GM13976 (cell line): ENCODE results near the gene ILK.

Experiments
- DNase-seq: peaks from one replicate; pipeline ENCODE4 v3.0.0; 2012; ENCODE audit warnings: low spot score
- in situ Hi-C: fragments of 300-500 bp; cut with MboI; formaldehyde crosslinking; loops from one replicate; pipeline ENCODE4 v1.12.0; 2022; ENCODE audit warnings: low sequenced_read_pairs, mixed read lengths, inconsistent platforms; ENCODE audit not compliant: unreplicated experiment
- TF ChIP-seq, protein P1 (sequence below): IDR thresholded peaks from 2 replicates; pipeline ENCODE4 v1.5.1; 2012; ENCODE audit warnings: borderline replicate concordance, mild to moderate bottlenecking; ENCODE audit not compliant: insufficient read depth; ENCODE audit errors: extremely low read depth, missing control alignments, control extremely low read depth

ILK gene

DNA sequence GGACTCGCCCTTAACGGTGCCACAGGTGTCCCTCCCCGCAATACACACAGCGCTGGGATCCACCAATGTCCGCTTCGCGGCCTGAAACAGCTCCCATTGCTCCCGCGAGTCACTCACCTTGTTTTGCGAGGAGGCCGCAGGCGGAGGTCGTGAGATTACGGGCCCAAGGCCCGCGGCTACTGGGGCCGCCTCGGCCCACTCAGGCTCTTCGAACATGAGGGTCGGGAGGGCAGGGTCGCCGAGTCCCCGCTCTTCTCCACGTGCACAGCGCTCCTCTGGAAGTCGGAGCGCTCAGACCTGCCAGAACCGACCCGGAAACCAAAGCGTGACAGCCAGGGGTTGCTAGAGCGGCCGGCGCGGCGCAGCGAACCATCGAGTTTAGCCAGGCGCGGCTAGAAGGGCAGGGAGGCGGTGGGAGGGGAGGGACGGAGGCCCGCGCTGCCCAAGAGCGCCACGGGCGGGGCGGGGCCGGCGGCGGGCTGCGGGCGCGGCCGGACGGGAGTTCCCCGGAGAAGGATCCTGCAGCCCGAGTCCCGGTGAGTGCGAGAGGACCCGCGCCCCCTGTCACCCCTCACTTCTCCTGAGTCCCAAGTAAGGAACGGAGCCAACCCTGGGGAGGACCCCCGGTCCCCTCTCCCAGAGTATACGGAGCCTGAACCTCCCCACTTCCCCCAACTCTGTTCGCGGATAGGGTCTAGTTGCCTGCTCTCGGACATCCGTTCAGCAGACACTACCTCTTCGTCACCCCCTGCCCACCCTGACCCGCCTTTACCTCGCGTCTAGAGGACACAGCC is at the start of gene ILK, which contains the start of gene RRP8:
ILK (plus strand) TSS at position 488 of the 794 bp plus-strand sequence. CDS start 498 bp downstream, outside the sequence.
RRP8 (minus strand) TSS at position 330 of the 794 bp plus-strand sequence; CDS start at position 216, 114 bp downstream.
- DNase-seq: peak; percentile 95
- in situ Hi-C loops: no loop called here
- TF ChIP-seq, protein P1, sequence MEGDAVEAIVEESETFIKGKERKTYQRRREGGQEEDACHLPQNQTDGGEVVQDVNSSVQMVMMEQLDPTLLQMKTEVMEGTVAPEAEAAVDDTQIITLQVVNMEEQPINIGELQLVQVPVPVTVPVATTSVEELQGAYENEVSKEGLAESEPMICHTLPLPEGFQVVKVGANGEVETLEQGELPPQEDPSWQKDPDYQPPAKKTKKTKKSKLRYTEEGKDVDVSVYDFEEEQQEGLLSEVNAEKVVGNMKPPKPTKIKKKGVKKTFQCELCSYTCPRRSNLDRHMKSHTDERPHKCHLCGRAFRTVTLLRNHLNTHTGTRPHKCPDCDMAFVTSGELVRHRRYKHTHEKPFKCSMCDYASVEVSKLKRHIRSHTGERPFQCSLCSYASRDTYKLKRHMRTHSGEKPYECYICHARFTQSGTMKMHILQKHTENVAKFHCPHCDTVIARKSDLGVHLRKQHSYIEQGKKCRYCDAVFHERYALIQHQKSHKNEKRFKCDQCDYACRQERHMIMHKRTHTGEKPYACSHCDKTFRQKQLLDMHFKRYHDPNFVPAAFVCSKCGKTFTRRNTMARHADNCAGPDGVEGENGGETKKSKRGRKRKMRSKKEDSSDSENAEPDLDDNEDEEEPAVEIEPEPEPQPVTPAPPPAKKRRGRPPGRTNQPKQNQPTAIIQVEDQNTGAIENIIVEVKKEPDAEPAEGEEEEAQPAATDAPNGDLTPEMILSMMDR: no peak

DNA sequence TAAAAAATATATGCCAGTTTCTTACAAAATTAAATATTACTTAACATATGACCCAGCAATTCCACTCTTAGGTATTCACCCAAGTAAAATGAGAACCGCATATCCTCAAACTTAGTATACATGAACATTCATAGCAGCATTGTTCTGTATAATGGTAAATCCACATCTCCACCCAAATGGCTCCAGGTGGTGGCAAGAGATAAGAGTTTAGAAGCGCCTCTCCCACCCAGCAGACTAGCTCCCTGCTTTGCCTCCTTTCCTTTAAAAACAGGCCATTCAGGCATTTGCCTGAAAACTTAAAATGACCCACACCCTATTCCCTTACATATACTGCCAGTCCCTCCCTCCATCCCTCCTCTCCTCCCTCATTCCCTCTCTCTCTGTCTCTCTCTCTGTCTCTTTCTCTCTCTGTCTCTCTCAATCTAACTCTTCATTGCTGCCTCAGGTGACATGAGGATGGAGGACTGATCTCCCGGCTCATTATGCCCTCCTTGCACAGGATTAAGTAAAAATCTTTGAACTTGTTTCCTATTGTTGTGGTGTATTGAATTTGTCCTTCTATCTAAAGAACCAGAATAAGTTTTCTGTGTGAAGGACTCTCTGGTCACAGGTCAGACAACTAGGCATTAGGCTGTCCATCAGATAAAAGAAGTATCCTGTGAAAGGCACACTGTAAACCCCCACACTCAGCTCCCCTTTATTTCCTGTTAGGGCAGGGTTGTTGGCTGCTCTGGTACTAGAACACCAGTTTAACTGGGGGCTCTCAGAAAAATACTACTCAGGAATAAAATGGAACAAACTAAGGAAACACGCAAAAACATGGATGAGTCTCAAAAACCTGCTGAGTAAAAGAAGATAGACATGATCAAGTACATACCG is 48.5 kb upstream of the ILK start:
- in situ Hi-C loops: no loop called here
- TF ChIP-seq, protein P1: no peak
- DNase-seq: no peak

DNA sequence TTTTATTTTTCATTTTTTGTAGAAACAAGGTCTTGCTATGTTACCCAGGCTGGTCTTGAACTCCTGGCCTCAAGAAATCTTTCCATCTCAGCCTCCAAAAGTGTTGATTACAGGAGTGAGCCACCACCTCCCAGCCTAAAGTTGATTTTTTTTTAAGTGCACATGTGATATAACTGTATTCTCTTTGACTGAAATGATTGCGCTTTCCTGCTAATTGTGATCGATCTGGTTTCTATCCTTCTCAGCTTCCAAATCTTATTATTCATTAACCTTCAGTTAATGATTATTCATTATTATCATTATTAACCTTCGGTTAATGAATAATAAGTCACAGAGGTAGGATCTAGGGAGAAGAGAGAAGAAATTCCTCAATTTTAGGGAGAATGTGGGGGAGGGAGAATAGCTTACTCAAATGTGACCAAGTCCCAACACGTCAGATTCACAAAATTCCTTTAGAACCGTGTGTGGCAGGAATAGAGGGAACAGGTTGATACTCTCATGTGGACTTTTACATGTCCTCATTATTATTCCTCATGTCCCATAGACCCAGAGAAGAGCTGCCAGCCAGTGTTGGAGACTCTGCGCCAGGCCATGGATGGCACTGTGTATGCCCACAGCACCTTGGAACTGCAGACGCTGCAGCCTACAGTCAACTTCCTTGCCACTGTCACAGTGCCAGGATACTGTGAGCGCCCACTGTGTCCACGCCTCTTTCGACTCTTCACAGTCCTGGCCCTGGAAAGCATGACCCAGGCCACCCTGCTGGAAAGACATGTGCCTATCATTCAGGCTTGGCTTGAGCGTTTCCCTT is 47.2 kb upstream of the ILK start:
- TF ChIP-seq, protein P1: no peak
- DNase-seq: no peak
- in situ Hi-C loops: no loop called here

DNA sequence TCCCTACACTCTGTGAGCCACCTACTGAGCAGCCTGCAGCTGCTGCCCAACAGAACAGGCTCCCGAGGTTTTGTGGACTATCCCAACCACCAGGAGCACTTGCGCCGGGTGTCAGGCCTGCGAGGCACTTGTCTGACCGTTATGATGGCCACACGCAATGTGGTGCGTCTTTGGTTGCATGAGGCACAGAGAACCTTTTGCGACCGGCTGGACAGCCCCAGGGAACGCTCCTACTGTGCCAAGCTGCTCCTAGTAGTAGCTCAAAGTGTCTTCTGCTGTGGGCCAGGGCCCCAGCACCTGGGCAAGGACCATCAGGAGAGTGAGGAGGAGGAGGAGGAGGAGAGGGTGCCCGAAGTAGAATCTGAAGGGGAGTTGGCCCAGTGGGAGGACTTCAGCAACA is 46.5 kb upstream of the ILK start:
- in situ Hi-C loops: no loop called here
- DNase-seq: no peak

DNA sequence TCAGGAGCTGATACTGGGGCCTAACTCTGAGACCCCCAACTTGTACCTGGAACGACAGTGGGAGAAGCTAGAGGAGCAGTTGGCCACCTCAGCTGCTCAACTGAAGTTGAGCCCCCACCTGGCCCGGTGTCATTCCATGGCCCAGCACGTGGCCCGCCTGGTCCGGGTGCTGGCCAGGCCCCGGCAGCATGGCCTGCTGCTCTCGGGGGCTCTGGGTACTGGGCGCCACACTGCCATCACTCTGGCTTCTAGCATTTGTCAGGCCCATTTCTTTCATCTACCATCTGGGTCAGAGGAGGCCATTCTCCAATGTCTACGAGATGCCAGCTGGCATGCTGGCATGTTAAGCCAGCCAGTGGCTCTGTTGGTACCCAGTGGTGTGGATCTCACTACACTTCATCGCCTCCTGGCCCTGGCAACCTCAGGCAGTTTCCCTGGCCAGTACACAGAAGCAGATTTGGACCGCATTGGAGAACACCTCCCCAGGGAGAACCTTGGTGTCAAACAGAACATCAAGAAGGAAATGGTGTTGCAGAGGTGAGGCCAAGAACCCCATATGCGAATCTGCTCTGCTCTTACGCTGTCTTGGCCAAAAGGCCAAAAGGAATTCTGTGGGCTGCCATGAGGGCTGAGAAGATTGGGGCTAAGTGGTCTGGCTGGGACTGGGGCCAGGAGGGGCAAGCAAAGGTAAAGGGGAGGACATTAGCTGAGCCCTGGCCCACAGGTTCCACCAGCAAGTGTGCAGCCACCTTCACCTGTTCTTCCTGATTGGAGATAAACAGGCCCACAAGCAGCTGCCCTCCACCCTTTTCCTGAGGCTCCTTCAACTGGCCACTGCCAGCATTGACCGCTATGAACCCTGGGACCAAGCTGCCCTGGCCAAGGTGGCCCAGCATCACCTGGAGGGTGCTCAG is 45.6 kb upstream of the ILK start:
- DNase-seq: no peak
- TF ChIP-seq, protein P1: no peak
- in situ Hi-C loops: no loop called here

More for the DNA sequence above, 46.5 kb upstream of the ILK start:
- TF ChIP-seq, protein P1: no peak
